Measurements from ENCODE around the gene SMG6. TPM values are rescaled to one million over a fixed set of nuclear protein-coding genes. Genes with fewer than 3 reads are reported as not detected.

SMG6 gene
- polyA plus RNA-seq, 1 of the 3 experiments (the other 2 are of a cell fraction), result 15.7 TPM

- Histone ChIP-seq H3K9ac (no peak overlapping the region), H2AFZ (ENCODE audit: low read depth) (no peak overlapping the region), H3K9me2 (no peaks in the 10 kb centered on the region), H3K9me3 (no peaks in the 10 kb centered on the region), H3K4me1 (ENCODE audit: control insufficient read depth in 1 of 2, insufficient read depth in 2 of 2, low read depth in 1 of 2, low read length in 1 of 2) (peaks cover 27 to 49% of the 10 kb centered on the region in 2 experiments; a peak in 3 of 4 replicates), H3K79me2 (ENCODE audit: insufficient read depth) (no peaks in the 10 kb centered on the region), H3K4me2 (no peak overlapping the region), H3K4me3 (ENCODE audit: low read depth in 2 of 2, low read length in 1 of 2) (no peak overlapping the region), H3K27me3 (ENCODE audit: insufficient read depth) (no peaks in the 10 kb centered on the region), H3K27ac (ENCODE audit: low read depth in 2 of 2, low read length in 1 of 2) (peak overlapping the region in 1 of 2 experiments; percentile 8; a peak in 1 of 4 replicates), H4K20me1 (ENCODE audit: insufficient read depth) (no peaks in the 10 kb centered on the region), H3K36me3 (replicated peaks in 1 of 2; ENCODE audit: control insufficient read depth in 1 of 2, insufficient read depth in 2 of 2, low read length in 1 of 2) (peaks cover 17 to 20% of the 10 kb centered on the region in 2 experiments), H3F3A (replicated peaks; ENCODE audit: insufficient read depth) (peaks cover 17% of the 10 kb centered on the region)
- no peak for TF ChIP-seq RFX5 (IDR thresholded peaks at IDR 0.05; ENCODE audit: low read length)
- TF ChIP-seq RXRA (IDR thresholded peaks at IDR 0.05; ENCODE audit: borderline replicate concordance, low read depth), result no peak
- no peak for TF ChIP-seq IRF3 (IDR thresholded peaks at IDR 0.05; ENCODE audit: low read depth, low read length)
- no peak for TF ChIP-seq ELF1 (IDR thresholded peaks at IDR 0.05)
- TF ChIP-seq, protein P1, sequence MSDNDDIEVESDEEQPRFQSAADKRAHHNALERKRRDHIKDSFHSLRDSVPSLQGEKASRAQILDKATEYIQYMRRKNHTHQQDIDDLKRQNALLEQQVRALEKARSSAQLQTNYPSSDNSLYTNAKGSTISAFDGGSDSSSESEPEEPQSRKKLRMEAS (IDR thresholded peaks at IDR 0.05; ENCODE audit: low read depth), result no peak
- TF ChIP-seq, protein P2, sequence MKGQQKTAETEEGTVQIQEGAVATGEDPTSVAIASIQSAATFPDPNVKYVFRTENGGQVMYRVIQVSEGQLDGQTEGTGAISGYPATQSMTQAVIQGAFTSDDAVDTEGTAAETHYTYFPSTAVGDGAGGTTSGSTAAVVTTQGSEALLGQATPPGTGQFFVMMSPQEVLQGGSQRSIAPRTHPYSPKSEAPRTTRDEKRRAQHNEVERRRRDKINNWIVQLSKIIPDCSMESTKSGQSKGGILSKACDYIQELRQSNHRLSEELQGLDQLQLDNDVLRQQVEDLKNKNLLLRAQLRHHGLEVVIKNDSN (IDR thresholded peaks at IDR 0.05; ENCODE audit: borderline replicate concordance, low read depth), result no peak
- no peak for TF ChIP-seq USF2 (IDR thresholded peaks at IDR 0.05; ENCODE audit: borderline replicate concordance, low read depth, low read length)
- no peak for TF ChIP-seq POLR2AphosphoS5 (IDR thresholded peaks at IDR 0.05; ENCODE audit: low read depth, low read length)
- no peak for TF ChIP-seq FOSL2 (IDR thresholded peaks at IDR 0.05; ENCODE audit: borderline replicate concordance, low read depth)
- no peak for TF ChIP-seq EZH2phosphoT487 (IDR thresholded peaks at IDR 0.05; ENCODE audit: borderline replicate concordance, low read depth)
- no peak for TF ChIP-seq FOXJ3 (CRISPR knock-in tag; IDR thresholded peaks at IDR 0.05)
- TF ChIP-seq, protein P3, sequence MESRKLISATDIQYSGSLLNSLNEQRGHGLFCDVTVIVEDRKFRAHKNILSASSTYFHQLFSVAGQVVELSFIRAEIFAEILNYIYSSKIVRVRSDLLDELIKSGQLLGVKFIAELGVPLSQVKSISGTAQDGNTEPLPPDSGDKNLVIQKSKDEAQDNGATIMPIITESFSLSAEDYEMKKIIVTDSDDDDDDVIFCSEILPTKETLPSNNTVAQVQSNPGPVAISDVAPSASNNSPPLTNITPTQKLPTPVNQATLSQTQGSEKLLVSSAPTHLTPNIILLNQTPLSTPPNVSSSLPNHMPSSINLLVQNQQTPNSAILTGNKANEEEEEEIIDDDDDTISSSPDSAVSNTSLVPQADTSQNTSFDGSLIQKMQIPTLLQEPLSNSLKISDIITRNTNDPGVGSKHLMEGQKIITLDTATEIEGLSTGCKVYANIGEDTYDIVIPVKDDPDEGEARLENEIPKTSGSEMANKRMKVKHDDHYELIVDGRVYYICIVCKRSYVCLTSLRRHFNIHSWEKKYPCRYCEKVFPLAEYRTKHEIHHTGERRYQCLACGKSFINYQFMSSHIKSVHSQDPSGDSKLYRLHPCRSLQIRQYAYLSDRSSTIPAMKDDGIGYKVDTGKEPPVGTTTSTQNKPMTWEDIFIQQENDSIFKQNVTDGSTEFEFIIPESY (IDR thresholded peaks at IDR 0.05; ENCODE audit: borderline replicate concordance, low read depth), result no peak
- no peak for TF ChIP-seq NRF1 (IDR thresholded peaks at IDR 0.05; ENCODE audit: low read depth, low read length)
- TF ChIP-seq RCOR1 (IDR thresholded peaks at IDR 0.05; ENCODE audit: low read length), result no peak
- TF ChIP-seq TCF12 (IDR thresholded peaks at IDR 0.05), result no peak
- TF ChIP-seq RAD21 (IDR thresholded peaks at IDR 0.05; ENCODE audit: low read length), result no peak
- no peak for TF ChIP-seq MEF2A (IDR thresholded peaks at IDR 0.05; ENCODE audit: borderline replicate concordance, low read depth)
- ChIA-PET CTCF (interaction anchor here (1.0 to 4.5 kb wide), 4 partner anchors 11 to 106 kb away, joined by 3 to 28 read pairs (median 3); partner anchors contain the start of gene HIC1), POLR2A (no interaction called here)
- DNase-seq, result no peak
- WGBS (ENCODE audit: low lambda C conversion rate), result 82% methylated on average over 9 of the region's 13 CpGs
Measured at GRCh38 chr17:2070241-2071023, 233.2 kb downstream of the SMG6 start.
